Caco-2 (cell line): ENCODE data around the gene IGLL5. TPM values are rescaled to one million over a fixed set of nuclear protein-coding genes. Genes with fewer than 3 reads are reported as not detected.

ENCODE experiments used
- BruUV-seq: library from RNA; stranded (reverse); fragments of 400-500 nt; replicated peaks from 2 replicates; lab custom pipeline; 2021; lab: Mats Ljungman, UMichigan
- CTCF ChIA-PET: fragments of 300-600 bp; sonication (Branson Sonifier 250); formaldehyde crosslinking; loops from one replicate; lab custom pipeline; 2022; ENCODE audit warnings: antibody characterized with exemption; lab: Charles Lee
- POLR2A ChIA-PET: fragments of 300-600 bp; sonication (Branson Sonifier 250); formaldehyde crosslinking; loops from one replicate; lab custom pipeline; 2022; ENCODE audit warnings: antibody characterized with exemption; lab: Charles Lee
- DNase-seq, 2 experiments: peaks; one replicate each; pipeline versions ENCODE4 v3.0.0 to v3.0.0-alpha.2; 2020 to 2022
- H3K27me3 ChIP-seq: replicated peaks from 2 replicates; pipeline ENCODE4 v1.6.0; 2011; ENCODE audit warnings: low read length; ENCODE audit not compliant: control insufficient read depth, insufficient read depth
- H3K36me3 ChIP-seq: 2 replicates; pipeline ENCODE4 v1.5.1; 2011; ENCODE audit warnings: low read length; ENCODE audit not compliant: control insufficient read depth, insufficient read depth
- H3K4me1 ChIP-seq: fragments of 250-450 bp; sonication (Bioruptor Pico); 2 replicates; pipeline ENCODE4 v1.5.1; 2020; ENCODE audit warnings: mild to moderate bottlenecking
- H3K4me3 ChIP-seq: 2 replicates; pipeline ENCODE4 v1.5.1; 2011; ENCODE audit warnings: low read depth, mild to moderate bottlenecking, control low read depth, low read length
- H3K9me3 ChIP-seq: fragments of 250-450 bp; sonication (Bioruptor Pico); 2 replicates; pipeline ENCODE4 v1.5.1; 2020; ENCODE audit warnings: mild to moderate bottlenecking, moderate library complexity
- H3K27ac Mint-ChIP-seq: one replicate; pipeline ENCODE4 v1.8.0; 2022; ENCODE audit warnings: mixed read lengths; ENCODE audit not compliant: unreplicated experiment
- H3K27me3 Mint-ChIP-seq: one replicate; pipeline ENCODE4 v1.8.0; 2022; ENCODE audit warnings: mixed read lengths; ENCODE audit not compliant: insufficient read depth, unreplicated experiment
- H3K36me3 Mint-ChIP-seq: one replicate; pipeline ENCODE4 v1.8.0; 2022; ENCODE audit warnings: mild to moderate bottlenecking, mixed read lengths; ENCODE audit not compliant: insufficient read depth, unreplicated experiment
- H3K4me1 Mint-ChIP-seq: one replicate; pipeline ENCODE4 v1.8.0; 2022; ENCODE audit warnings: low read depth, mixed read lengths; ENCODE audit not compliant: unreplicated experiment
- H3K4me3 Mint-ChIP-seq: one replicate; pipeline ENCODE4 v1.8.0; 2022; ENCODE audit warnings: mild to moderate bottlenecking, moderate library complexity, mixed read lengths; ENCODE audit not compliant: unreplicated experiment
- H3K9me3 Mint-ChIP-seq: one replicate; pipeline ENCODE4 v1.8.0; 2022; ENCODE audit warnings: mixed read lengths; ENCODE audit not compliant: unreplicated experiment
- intact Hi-C: fragments of 100-400 bp; cut with micrococcal nuclease; formaldehyde crosslinking; loops from one replicate; pipeline ENCODE4 v1.10.0; 2022; ENCODE audit not compliant: unreplicated experiment
- total RNA-seq: library from RNA; stranded (reverse); gene quantifications from 2 replicates; pipeline ENCODE4 v1.2.3, GENCODE V29; 2022
- TF ChIP-seq, protein P1 (sequence below), 2 experiments: fragments of 200-600 bp in 1 of 2; IDR thresholded peaks; 1 replicate in 1 of 2; 2 replicates in 1 of 2; pipeline versions ENCODE4 v1.5.1 to v1.8.0; 2011 to 2022; ENCODE audit warnings: antibody characterized with exemption in 1 of 2, control low read depth in 1 of 2, inconsistent platforms in 1 of 2, low read depth in 1 of 2, low read length in 1 of 2, mild to moderate bottlenecking in 1 of 2, moderate library complexity in 1 of 2; ENCODE audit not compliant: insufficient read depth in 1 of 2, severe bottlenecking in 1 of 2, unreplicated experiment in 1 of 2

IGLL5 gene
- total RNA-seq, 1 experiment from 2014 or later = not detected

- Mint-ChIP-seq H3K4me1 (no peaks in the 10 kb centered on the region), H3K27me3 (peaks cover 4% of the 10 kb centered on the region), H3K36me3 (no peaks in the 10 kb centered on the region), H3K9me3 (no peaks in the 10 kb centered on the region), H3K27ac (no peak overlapping the region), H3K4me3 (no peak overlapping the region)
- no peaks in the 10 kb centered on the region for H3K36me3 ChIP-seq
- TF ChIP-seq, protein P1, sequence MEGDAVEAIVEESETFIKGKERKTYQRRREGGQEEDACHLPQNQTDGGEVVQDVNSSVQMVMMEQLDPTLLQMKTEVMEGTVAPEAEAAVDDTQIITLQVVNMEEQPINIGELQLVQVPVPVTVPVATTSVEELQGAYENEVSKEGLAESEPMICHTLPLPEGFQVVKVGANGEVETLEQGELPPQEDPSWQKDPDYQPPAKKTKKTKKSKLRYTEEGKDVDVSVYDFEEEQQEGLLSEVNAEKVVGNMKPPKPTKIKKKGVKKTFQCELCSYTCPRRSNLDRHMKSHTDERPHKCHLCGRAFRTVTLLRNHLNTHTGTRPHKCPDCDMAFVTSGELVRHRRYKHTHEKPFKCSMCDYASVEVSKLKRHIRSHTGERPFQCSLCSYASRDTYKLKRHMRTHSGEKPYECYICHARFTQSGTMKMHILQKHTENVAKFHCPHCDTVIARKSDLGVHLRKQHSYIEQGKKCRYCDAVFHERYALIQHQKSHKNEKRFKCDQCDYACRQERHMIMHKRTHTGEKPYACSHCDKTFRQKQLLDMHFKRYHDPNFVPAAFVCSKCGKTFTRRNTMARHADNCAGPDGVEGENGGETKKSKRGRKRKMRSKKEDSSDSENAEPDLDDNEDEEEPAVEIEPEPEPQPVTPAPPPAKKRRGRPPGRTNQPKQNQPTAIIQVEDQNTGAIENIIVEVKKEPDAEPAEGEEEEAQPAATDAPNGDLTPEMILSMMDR (IDR thresholded peaks at IDR 0.05; ENCODE audit: insufficient read depth in 1 of 2, low read depth in 1 of 2, low read length in 1 of 2, severe bottlenecking in 1 of 2, unreplicated experiment in 1 of 2) = peak in 1 of 2 experiments; percentile 8
- CTCF ChIA-PET = no interaction called here
- H3K27me3 ChIP-seq = no peaks in the 10 kb centered on the region
- POLR2A ChIA-PET = no interaction called here
- no TSS peak for BruUV-seq
- no peaks in the 10 kb centered on the region for H3K4me1 ChIP-seq
- H3K4me3 ChIP-seq = no peak overlapping the region
- no peak for DNase-seq
- H3K9me3 ChIP-seq = no peaks in the 10 kb centered on the region
- intact Hi-C loops = no loop called here
These were observed 48.0 kb downstream of the IGLL5 start for GRCh38 chr22:22935546-22936157.

GRCh38 chr22:22936180-22936914, 48.7 kb downstream of the IGLL5 start:
- no peak for DNase-seq
- Histone ChIP-seq H3K9me3 (no peaks in the 10 kb centered on the region), H3K4me1 (no peaks in the 10 kb centered on the region), H3K27me3 (no peaks in the 10 kb centered on the region), H3K4me3 (no peak overlapping the region), H3K36me3 (no peaks in the 10 kb centered on the region)
- no TSS peak for BruUV-seq
- Mint-ChIP-seq H3K27ac (no peak overlapping the region), H3K4me1 (no peaks in the 10 kb centered on the region), H3K4me3 (no peak overlapping the region), H3K36me3 (no peaks in the 10 kb centered on the region), H3K9me3 (no peaks in the 10 kb centered on the region), H3K27me3 (peaks cover 4% of the 10 kb centered on the region)
- TF ChIP-seq, protein P1 (IDR thresholded peaks at IDR 0.05; ENCODE audit: insufficient read depth in 1 of 2, low read depth in 1 of 2, low read length in 1 of 2, severe bottlenecking in 1 of 2, unreplicated experiment in 1 of 2) = no peak
- ChIA-PET CTCF (no interaction called here), POLR2A (no interaction called here)
- intact Hi-C loops = no loop called here

- intact Hi-C loops = no loop called here
- H3K4me1 Mint-ChIP-seq = no peaks in the 10 kb centered on the region
- H3K27me3 ChIP-seq = no peaks in the 10 kb centered on the region
- ChIA-PET CTCF (no interaction called here), POLR2A (no interaction called here)
- no peak overlapping the region for H3K27ac Mint-ChIP-seq
- no peak overlapping the region for H3K4me3 ChIP-seq
- TF ChIP-seq, protein P1 (IDR thresholded peaks at IDR 0.05; ENCODE audit: insufficient read depth in 1 of 2, low read depth in 1 of 2, low read length in 1 of 2, severe bottlenecking in 1 of 2, unreplicated experiment in 1 of 2) = no peak
- BruUV-seq = no TSS peak
- no peaks in the 10 kb centered on the region for H3K4me1 ChIP-seq
- no peaks in the 10 kb centered on the region for H3K9me3 ChIP-seq
- H3K27me3 Mint-ChIP-seq = peaks cover 4% of the 10 kb centered on the region
- H3K4me3 Mint-ChIP-seq = no peak overlapping the region
- no peak for DNase-seq
- H3K9me3 Mint-ChIP-seq = no peaks in the 10 kb centered on the region
- H3K36me3 Mint-ChIP-seq = no peaks in the 10 kb centered on the region
- H3K36me3 ChIP-seq = no peaks in the 10 kb centered on the region
These were observed 49.5 kb downstream of the IGLL5 start for GRCh38 chr22:22936915-22937656.
